NCI-H1092 treated with DMSO at 0.1 percent for 48 hours (cell line): ENCODE data around the gene WEE1.
"Not testable (repeated sequence)": the region's sequence is repeated elsewhere in the genome, so short reads cannot be mapped to it uniquely, and the experiment has no call there.

Experiments used
- DNase-seq: peaks from one replicate; lab custom pipeline; 2025; lab: John Stamatoyannopoulos, UW

Gene WEE1

DNA sequence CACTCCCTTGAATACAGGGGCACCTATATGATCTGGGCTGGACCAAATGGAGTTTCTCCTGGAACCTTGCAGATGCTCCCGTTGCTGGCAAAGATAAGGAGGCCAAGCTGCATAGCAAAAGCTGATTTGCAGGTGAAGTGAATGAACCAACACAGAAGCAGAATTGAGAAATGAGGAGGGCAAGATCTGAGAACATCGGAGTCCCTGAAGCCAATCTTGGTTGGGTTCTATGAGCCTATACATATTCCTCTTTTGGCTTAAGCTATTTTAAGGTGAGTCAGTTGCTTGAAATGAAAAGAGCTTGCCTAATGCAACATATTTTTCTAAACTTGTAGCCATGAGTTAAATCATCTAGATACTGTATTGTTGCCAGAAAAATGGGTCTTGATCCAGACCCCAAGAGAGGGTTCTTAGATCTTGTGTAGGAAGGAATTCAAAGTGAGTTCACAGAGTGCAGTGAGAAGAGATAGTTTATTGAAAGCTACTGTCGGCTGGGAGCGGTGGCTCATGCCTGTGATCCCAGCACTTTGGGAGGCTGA, 23.5 kb downstream of the WEE1 start:
- DNase-seq: no peak

- DNase-seq: no peak
Observed at GRCh38 chr11:9600166-9600565, 26.7 kb downstream of the WEE1 start.

DNA sequence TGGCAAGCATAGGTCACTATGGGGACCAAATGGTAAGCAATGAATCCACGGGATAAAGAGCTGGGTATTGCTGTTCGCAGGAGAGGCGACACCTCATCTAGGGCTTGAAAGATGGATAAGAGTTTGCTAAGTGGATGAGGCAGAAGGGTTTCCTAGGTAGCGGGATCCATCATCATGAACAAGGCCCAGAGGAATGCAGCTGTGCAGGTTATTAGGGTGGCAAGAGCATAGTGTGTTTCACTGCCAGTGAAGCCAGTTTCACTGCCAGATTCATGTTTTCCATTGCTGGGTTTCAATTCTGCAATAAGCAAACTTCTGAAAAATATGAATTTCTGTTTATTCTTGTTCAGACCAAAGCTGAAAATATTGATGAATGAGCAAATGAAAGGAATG, 27.2 kb downstream of the WEE1 start:
- no peak for DNase-seq

DNA sequence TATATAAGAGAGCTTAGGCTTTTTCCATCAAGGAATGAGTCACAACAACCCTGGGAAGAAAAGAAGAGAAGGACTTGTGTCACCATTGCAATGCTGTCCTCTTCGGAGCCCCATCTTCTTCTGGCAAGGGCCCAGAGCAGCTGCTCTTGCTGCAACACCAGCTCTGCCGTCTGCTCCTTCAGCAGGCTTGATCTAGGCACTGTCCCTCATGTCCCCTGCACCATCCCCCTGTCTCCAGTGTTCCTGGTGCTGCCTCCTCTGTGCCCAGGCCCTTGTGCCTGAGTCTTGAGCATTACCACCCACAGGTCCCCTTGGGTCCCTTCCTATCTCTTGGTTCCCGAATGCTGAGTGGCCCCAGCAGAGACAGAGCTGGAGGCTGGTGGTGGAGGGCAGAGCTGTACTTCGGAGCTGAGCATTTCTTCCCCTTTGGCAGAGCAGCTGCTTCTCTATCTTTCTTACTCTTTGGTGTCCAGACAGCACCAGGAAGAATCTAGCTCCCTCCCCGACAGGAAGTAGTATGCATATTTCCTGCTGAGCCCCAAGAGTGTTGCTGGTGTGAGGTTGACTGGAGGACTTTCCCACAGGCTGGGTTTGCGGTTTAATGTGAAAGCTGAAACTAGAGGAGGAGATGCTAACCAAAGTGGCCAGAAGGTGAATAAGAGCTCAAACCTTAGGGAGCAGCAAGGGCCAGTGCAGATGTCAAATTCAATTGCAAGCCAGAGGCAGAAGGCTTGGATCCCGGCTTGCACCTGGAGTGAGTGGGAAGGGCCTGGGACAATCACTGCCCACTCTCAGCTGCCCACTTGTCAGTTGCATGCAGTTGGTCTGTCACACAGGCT, 27.8 kb downstream of the WEE1 start:
- no peak for DNase-seq

DNA sequence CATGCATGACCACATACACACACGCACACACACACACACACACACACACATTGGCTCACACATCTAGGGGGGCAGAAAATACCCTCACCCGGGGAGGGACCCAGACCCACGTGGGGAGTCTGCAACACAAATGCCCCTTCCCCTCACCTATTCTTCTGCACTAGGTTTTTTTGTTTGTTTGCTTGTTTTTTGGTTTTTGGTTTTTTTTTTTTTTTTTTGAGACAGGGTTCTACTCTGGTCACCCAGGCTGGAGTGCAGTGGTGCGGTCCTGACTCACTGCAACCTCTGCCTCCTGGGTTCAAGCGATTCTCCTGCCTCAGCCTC, 28.4 kb downstream of the WEE1 start:
- DNase-seq: no peak

DNA sequence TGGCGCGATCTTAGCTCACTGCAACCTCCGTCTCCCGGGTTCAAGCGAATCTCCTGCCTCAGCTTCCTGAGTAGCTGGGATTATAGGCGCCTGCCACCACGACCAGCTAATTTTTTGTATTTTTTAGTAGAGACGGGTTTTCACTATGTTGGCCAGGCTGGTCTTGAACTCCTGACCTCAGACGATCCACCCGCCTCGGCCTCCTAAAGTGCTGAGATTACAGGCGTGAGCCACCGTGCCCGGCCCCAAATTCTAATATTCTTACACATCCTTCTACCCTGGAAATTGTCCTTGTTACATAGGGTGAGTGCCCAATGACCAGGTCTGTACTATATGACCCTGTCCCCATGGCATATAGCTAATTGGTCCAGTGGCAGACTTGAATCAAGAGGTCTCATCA, 29.7 kb downstream of the WEE1 start:
- DNase-seq: not testable (repeated sequence)

DNA sequence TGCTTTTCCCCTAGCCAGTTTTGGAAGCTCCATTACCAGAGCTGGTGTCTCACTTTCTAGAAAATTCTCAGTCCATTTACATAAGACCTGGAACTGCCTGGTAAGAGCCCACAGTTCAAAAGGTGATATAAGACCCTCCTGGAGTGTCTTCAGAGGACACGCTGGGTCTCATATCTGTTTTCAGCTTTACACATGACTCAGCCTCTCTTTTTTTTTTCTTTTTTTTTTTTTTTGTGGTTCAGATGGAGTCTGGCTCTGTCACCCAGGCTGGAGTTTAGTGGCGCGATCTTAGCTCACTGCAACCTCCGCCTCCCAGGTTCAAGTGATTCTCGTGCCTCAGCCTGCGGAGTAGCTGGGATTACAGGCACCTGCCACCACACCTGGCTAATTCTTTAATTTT, 30.7 kb downstream of the WEE1 start:
- no peak for DNase-seq

- DNase-seq: no peak
Observed at GRCh38 chr11:9605742-9606141, 32.3 kb downstream of the WEE1 start.

- no peak for DNase-seq
Observed at GRCh38 chr11:9606809-9607510, 33.5 kb downstream of the WEE1 start.

- DNase-seq: no peak
Observed at GRCh38 chr11:9607511-9607899, 34.0 kb downstream of the WEE1 start.

- no peak for DNase-seq
Observed at GRCh38 chr11:9609002-9609759, 35.7 kb downstream of the WEE1 start.

- no peak for DNase-seq
Observed at GRCh38 chr11:9609841-9610240, 36.4 kb downstream of the WEE1 start.

DNA sequence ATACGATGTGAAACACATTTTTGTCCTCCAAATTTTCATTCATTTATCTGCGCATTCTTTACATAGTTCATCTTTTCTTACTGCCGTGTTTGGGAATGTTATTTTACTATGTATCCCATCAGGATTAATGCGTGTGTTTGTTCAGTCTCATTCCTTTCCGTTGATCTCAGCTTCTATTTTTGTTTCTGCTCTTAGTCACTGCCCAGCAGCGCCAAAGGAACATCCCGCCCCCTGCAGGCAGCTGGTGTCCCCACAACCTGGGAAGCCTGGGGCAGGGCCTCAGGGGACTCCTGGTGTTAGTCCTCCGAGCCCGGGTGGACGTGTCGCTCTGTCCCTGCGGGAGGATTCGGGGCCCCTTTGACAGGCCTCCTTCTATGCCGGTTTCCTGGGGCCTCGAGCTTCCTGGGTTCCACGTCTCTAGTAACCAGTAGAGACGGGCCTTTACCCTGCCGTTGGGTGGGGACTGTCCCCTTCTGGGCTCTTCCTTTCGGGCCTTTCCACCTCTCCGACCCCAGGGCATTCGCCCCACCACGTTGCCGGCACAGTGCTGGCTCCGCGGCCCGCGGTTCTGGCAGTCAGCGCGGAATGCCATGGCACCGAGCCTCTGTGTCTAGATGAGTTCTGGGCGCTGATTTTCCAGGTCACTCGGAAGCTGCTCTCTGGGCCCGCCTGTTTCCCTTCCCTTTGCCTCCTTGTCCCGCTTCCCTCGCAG, 39.8 kb downstream of the WEE1 start:
- peak; percentile 79 for DNase-seq

GRCh38 chr11:9613830-9614762, 40.6 kb downstream of the WEE1 start:
- peak; percentile 49 for DNase-seq

DNA sequence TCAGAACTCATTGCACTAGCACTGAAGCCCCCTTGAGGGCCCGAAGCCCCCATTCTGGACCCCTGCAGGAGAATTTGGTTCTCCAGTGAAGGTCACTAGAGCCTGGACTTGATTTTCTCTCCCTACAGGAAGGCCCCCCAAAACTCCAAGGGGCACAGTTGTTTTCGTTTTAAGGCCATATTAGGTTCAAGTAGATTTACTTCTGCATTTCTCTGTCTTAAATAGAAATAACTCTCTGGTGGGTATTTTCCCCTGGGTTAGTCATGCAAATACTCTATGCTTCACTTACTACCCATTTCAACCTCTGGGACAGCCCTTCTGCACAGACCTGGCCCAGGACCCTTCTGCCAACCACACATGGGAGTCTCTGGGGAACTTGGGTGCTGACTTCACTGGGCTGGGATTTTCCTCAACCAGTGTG, 41.6 kb downstream of the WEE1 start:
- DNase-seq: no peak

- DNase-seq: no peak
Observed at GRCh38 chr11:9616042-9616675, 42.7 kb downstream of the WEE1 start.

GRCh38 chr11:9616858-9617257, 43.4 kb downstream of the WEE1 start:
- no peak for DNase-seq

GRCh38 chr11:9617940-9618339, 44.5 kb downstream of the WEE1 start:
- DNase-seq: no peak

DNA sequence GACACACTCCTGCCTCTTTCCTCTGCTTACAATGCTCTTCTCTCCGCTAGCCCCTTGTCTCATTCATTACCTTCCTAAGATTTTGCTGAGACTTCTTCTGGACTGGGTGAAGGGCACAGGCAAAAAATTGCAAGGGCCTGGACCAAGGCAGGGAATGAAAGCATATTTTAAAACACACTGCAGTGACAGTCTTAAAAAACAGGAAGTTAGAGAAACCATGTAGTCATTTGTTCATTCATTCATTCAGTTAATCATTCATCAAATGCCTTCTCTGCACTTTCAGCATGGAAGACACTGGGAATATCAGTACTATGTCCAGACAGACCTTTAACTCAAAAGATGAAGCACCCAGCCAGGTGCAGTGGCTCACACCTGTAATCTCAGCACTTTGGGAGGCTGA, 45.5 kb downstream of the WEE1 start:
- no peak for DNase-seq

- DNase-seq: no peak
Observed at GRCh38 chr11:9619971-9620370, 46.5 kb downstream of the WEE1 start.
